Loucy (cell line): ENCODE measurements around the gene ZNF730.

Experiments
- CTCF ChIP-seq: fragments of 200-600 bp; sonication (generic); conservative IDR thresholded peaks from 2 replicates; pipeline ENCODE4 v1.5.1; 2014; ENCODE audit warnings: mild to moderate bottlenecking, antibody characterized with exemption, low read length
- EZH2phosphoT487 ChIP-seq: fragments of 200-600 bp; IDR thresholded peaks from 2 replicates; pipeline ENCODE4 v1.6.1; 2018; ENCODE audit warnings: antibody characterized with exemption, mild to moderate bottlenecking, moderate library complexity, borderline replicate concordance

GRCh38 chr19:23183251-23183650 is 66.4 kb downstream of the ZNF730 start:
- TF ChIP-seq CTCF (no peak), EZH2phosphoT487 (no peak)
